ENCODE measurements around the gene OBI1.
"Not testable (repeated sequence)": the region's sequence is repeated elsewhere in the genome, so short reads cannot be mapped to it uniquely, and the experiment has no call there.

OBI1 gene

DNA sequence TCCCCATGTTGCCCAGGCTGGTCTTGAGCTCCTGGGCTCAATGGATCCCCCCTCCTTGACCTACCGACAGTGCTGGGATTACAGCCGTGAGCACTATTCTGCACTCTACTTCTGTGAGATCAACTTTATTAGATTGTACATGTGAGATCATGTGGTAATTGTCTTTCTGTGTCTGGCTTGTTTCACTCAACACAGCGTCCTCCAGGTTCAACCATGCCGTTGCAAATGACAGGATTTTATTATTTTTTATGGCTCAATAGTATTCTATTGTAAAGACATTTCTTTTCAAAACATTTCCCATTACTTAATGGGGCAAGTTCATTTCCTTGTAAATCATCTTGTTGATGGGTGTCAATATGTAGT, 1.5 kb upstream of the OBI1 start:
- Histone ChIP-seq H3K9me3 (ENCODE audit: low read length) (no peaks in the 10 kb centered on the region), H3K27me3 (ENCODE audit: control insufficient read depth in 1 of 2, insufficient read depth in 2 of 2, low read length in 2 of 2) (no peaks in the 10 kb centered on the region), H3K4me1 (ENCODE audit: insufficient read depth, low read length) (peaks cover 10% of the 10 kb centered on the region), H3K9ac (ENCODE audit: low read length) (no peak overlapping the region), H3K4me3 (ENCODE audit: low read depth in 1 of 2, low read length in 2 of 2) (peak overlapping the region in 1 of 2 donors; percentile 93), H3K36me3 (ENCODE audit: insufficient read depth, low read length) (no peaks in the 10 kb centered on the region), H3K27ac (ENCODE audit: low read depth, low read length) (no peak overlapping the region)

DNA sequence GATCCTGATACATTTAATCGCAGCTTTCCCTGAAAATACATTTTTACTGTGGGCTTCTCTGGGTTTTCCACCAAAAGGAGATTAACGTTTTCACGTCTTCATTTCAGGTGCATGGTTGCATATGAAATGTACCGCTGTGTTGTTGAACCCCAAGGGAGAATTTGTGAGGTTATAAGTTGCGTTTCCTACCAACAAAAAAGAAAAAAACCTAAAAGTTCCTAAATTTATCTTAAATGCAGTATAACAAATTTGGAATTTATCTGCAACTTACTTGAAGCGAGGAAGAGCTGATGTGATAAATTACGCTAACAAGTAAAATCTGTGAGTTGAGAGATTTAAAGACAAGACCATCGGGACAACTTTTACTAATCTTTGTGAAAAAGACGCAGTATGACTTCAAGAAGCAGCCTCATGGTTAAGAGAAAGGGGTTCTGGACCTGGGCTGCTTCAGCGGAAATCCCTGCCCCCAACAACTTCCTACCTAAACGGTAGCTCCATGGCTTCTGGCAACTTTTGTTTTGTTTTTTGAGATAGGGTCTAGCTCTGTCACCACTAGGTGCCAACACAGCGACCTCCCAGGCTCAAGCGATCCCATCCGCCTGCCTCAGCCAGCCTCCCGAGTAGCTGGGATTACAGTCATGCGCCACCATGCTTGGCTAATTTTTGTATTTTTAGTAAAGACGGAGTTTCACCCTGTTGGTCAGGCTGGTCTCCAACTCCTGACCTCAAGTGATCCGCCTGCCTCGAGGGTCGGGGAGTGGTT, 958 bp upstream of the OBI1 start:
- Histone ChIP-seq H3K36me3 (ENCODE audit: insufficient read depth, low read length) (no peaks in the 10 kb centered on the region), H3K9ac (ENCODE audit: low read length) (no peak overlapping the region), H3K27me3 (ENCODE audit: control insufficient read depth in 1 of 2, insufficient read depth in 2 of 2, low read length in 2 of 2) (no peaks in the 10 kb centered on the region), H3K4me1 (ENCODE audit: insufficient read depth, low read length) (peaks cover 10% of the 10 kb centered on the region), H3K4me3 (ENCODE audit: low read depth in 1 of 2, low read length in 2 of 2) (peak overlapping the region in 1 of 2 donors; percentile 93), H3K9me3 (ENCODE audit: low read length) (no peaks in the 10 kb centered on the region), H3K27ac (ENCODE audit: low read depth, low read length) (no peak overlapping the region)

GRCh38 chr13:78659450-78659730, 435 bp upstream of the OBI1 start:
- Histone ChIP-seq H3K27ac (ENCODE audit: low read depth, low read length) (no peak overlapping the region), H3K36me3 (ENCODE audit: insufficient read depth, low read length) (no peaks in the 10 kb centered on the region), H3K4me1 (ENCODE audit: insufficient read depth, low read length) (peaks cover 10% of the 10 kb centered on the region), H3K4me3 (ENCODE audit: low read depth in 1 of 2, low read length in 2 of 2) (peak overlapping the region; percentile 39 to 93), H3K9me3 (ENCODE audit: low read length) (no peaks in the 10 kb centered on the region), H3K27me3 (ENCODE audit: control insufficient read depth in 1 of 2, insufficient read depth in 2 of 2, low read length in 2 of 2) (no peaks in the 10 kb centered on the region), H3K9ac (ENCODE audit: low read length) (no peak overlapping the region)

DNA sequence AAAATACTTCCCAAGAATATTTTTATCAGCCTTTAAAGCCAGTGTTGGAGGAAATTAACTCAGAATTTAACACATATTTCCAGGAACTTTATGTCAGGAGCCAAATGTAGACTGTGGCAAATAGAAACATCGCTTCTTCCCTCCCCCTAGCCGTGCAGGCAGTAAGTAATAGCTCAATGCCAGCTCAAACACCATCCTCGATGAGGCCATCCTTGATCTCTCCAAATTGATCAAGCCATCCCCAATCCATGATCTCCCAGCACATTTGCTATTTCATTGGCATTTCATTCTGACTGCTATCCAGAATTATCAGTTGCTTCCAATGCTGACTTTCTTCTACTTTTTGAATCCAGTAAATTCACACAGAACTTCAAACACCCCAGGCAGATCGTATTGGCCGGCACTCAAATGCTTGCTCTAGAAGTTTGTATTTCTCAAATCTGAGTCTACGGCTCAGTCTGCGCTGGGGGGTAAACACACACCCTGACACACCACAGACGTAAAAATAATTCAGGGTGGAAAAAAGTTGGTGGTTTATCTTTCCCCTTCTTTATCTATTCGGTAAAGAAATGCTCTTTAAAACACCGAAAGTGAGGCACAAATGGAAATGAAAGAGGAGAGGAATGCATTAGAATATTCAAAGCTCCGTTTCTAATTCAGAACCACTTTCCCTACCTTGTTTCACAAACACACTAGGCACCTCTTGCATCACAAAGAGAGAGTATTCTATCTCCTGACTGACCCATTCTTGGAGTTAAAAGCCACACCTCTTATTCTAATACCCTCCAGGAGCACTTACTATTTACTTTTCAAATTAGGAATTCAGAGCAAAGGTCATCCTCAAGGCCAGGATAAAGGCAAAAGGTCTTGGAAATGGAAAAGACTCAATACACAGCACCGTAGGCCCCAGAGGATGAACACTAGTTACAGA, 991 bp downstream of the OBI1 start:
- peak overlapping the region; percentile 85 for H3K27ac ChIP-seq (ENCODE audit: low read depth, low read length)
- H3K27me3 ChIP-seq (ENCODE audit: control insufficient read depth in 1 of 2, insufficient read depth in 2 of 2, low read length in 2 of 2): no peaks in the 10 kb centered on the region
- peak overlapping the region; percentile 93 to 94 for H3K4me3 ChIP-seq (ENCODE audit: low read depth in 1 of 2, low read length in 2 of 2)
- H3K36me3 ChIP-seq (ENCODE audit: insufficient read depth, low read length): no peaks in the 10 kb centered on the region
- peak overlapping the region; percentile 74 for H3K9ac ChIP-seq (ENCODE audit: low read length)
- H3K9me3 ChIP-seq (ENCODE audit: low read length): no peaks in the 10 kb centered on the region
- H3K4me1 ChIP-seq (ENCODE audit: insufficient read depth, low read length): peaks cover 10% of the 10 kb centered on the region

DNA sequence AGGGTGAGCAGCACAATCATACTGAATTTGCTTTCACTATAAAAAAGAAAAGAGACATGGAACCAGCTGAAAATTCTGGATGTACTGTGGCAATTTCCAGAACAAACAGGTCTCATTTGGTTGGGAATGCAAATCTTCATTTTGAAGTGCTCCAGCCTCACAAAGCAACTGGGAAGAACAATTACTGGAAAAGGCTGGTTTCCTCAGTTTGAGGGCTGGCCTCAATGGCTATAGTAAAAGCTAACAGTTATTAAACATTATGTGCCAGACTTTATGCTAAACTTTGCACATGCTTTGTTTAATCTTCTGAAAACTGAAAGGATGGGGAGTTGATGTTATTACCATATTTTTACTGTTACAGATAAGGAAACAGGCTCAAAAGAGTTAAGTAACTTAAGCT, 3.0 kb downstream of the OBI1 start:
- no peaks in the 10 kb centered on the region for H3K27me3 ChIP-seq (ENCODE audit: control insufficient read depth in 1 of 2, insufficient read depth in 2 of 2, low read length in 2 of 2)
- H3K4me1 ChIP-seq (ENCODE audit: insufficient read depth, low read length): peaks cover 10% of the 10 kb centered on the region
- H3K9me3 ChIP-seq (ENCODE audit: low read length): no peaks in the 10 kb centered on the region
- no peaks in the 10 kb centered on the region for H3K36me3 ChIP-seq (ENCODE audit: insufficient read depth, low read length)
- H3K27ac ChIP-seq (ENCODE audit: low read depth, low read length): no peak overlapping the region
- H3K4me3 ChIP-seq (ENCODE audit: low read depth in 1 of 2, low read length in 2 of 2): no peak overlapping the region
- H3K9ac ChIP-seq (ENCODE audit: low read length): no peak overlapping the region

- Histone ChIP-seq H3K27ac (ENCODE audit: low read depth, low read length) (no peak overlapping the region), H3K27me3 (ENCODE audit: control insufficient read depth in 1 of 2, insufficient read depth in 2 of 2, low read length in 2 of 2) (no peaks in the 10 kb centered on the region), H3K4me1 (ENCODE audit: insufficient read depth, low read length) (peaks cover 10% of the 10 kb centered on the region), H3K36me3 (ENCODE audit: insufficient read depth, low read length) (no peaks in the 10 kb centered on the region), H3K4me3 (ENCODE audit: low read depth in 1 of 2, low read length in 2 of 2) (no peak overlapping the region), H3K9ac (ENCODE audit: low read length) (no peak overlapping the region), H3K9me3 (ENCODE audit: low read length) (no peaks in the 10 kb centered on the region)
These were observed 3.9 kb downstream of the OBI1 start for GRCh38 chr13:78655007-78655406.

DNA sequence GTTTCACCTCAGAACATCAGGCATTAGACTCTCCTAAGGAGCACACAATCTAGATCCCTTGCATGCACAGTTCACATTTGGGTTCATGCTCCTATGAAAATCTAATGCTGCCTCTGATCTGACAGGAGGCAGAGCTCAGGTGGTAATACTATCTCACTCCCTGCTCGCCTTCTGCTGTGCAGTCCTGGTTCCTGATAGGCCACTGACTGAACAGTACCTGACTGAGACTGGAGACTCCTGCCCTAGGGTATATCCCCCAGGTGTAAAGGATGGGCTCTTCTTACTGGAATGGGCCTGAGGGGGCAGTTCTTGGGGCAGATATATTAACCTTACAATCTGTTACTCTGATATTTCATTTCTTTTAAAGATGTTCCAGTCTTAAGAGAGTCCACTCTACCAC, 6.3 kb downstream of the OBI1 start:
- H3K4me1 ChIP-seq (ENCODE audit: insufficient read depth, low read length): peaks cover 4% of the 10 kb centered on the region
- no peak overlapping the region for H3K4me3 ChIP-seq (ENCODE audit: low read depth in 1 of 2, low read length in 2 of 2)
- no peak overlapping the region for H3K9ac ChIP-seq (ENCODE audit: low read length)
- no peaks in the 10 kb centered on the region for H3K9me3 ChIP-seq (ENCODE audit: low read length)
- H3K27ac ChIP-seq (ENCODE audit: low read depth, low read length): no peak overlapping the region
- no peaks in the 10 kb centered on the region for H3K27me3 ChIP-seq (ENCODE audit: control insufficient read depth in 1 of 2, insufficient read depth in 2 of 2, low read length in 2 of 2)
- no peaks in the 10 kb centered on the region for H3K36me3 ChIP-seq (ENCODE audit: insufficient read depth, low read length)

GRCh38 chr13:78650717-78651083, 8.3 kb downstream of the OBI1 start:
- Histone ChIP-seq H3K9ac (ENCODE audit: low read length) (no peak overlapping the region), H3K9me3 (ENCODE audit: low read length) (no peaks in the 10 kb centered on the region), H3K27ac (ENCODE audit: low read depth, low read length) (no peak overlapping the region), H3K4me1 (ENCODE audit: insufficient read depth, low read length) (no peaks in the 10 kb centered on the region), H3K36me3 (ENCODE audit: insufficient read depth, low read length) (no peaks in the 10 kb centered on the region), H3K27me3 (ENCODE audit: control insufficient read depth in 1 of 2, insufficient read depth in 2 of 2, low read length in 2 of 2) (no peaks in the 10 kb centered on the region), H3K4me3 (ENCODE audit: low read depth in 1 of 2, low read length in 2 of 2) (no peak overlapping the region)

DNA sequence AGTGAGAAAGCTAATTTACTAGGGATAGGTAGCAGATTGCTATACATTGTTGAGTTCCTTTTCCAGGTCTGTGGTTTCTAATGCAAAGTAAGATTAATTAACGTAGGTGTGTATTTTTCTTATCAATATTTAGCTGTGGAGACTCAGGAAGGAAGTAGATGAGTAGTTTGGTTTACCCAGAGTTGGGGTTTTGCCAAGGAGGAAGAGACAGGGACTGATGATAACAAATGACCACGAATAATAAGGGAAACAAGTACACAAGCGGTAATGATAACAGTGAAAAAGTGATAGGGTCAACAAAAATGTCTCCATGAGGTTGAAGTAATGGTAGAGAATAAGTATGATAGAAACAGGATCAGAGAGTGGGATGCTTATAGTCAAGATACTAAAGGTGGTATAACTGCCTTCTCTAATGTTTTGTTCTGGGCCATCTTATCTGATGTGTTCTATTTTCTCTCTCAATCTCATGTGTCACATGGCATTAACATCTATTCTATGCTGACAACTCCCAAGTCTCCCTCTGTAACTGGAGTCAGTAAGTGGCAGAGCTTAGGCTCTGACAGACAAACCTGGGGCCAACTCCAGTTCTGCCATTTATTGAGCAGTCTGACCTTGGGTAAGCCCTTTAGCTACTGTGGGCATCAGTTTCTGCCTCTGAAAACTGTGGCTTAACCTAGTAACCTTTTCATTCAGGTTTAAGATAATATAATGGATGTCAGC, 8.8 kb downstream of the OBI1 start:
- H3K27ac ChIP-seq (ENCODE audit: low read depth, low read length): no peak overlapping the region
- H3K4me3 ChIP-seq (ENCODE audit: low read depth in 1 of 2, low read length in 2 of 2): no peak overlapping the region
- H3K9ac ChIP-seq (ENCODE audit: low read length): no peak overlapping the region
- H3K27me3 ChIP-seq (ENCODE audit: control insufficient read depth in 1 of 2, insufficient read depth in 2 of 2, low read length in 2 of 2): no peaks in the 10 kb centered on the region
- H3K4me1 ChIP-seq (ENCODE audit: insufficient read depth, low read length): no peaks in the 10 kb centered on the region
- no peaks in the 10 kb centered on the region for H3K36me3 ChIP-seq (ENCODE audit: insufficient read depth, low read length)
- H3K9me3 ChIP-seq (ENCODE audit: low read length): no peaks in the 10 kb centered on the region

DNA sequence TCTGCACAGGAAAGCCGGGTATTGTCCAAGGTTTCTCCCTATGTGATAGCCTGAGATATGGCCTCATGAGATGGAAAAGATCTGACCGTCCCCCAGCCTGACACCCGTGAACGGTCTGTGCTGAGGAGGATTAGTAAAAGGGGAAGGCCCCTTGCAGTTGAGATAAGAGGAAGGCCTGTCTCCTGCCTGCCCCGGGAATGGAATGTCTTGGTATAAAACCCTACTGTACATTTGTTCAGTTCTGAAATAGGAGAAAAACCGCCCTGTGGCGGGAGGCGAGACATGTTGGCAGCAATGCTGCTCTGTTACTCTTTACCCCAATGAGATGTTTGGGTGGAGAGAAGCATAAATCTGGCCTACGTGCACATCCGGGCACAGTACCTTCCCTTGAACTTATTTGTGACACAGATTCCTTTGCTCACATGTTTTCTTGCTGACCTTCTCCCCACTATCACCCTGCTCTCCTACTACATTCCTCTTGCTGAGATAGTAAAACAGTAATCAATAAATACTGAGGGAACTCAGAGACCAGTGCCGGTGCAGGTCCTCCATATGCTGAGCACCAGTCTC, 11.8 kb downstream of the OBI1 start:
- H3K27ac ChIP-seq (ENCODE audit: low read depth, low read length); H3K9ac ChIP-seq (ENCODE audit: low read length); H3K9me3 ChIP-seq (ENCODE audit: low read length); H3K4me3 ChIP-seq (ENCODE audit: low read depth in 1 of 2, low read length in 2 of 2); H3K36me3 ChIP-seq (ENCODE audit: insufficient read depth, low read length); H3K4me1 ChIP-seq (ENCODE audit: insufficient read depth, low read length); H3K27me3 ChIP-seq (ENCODE audit: control insufficient read depth in 1 of 2, insufficient read depth in 2 of 2, low read length in 2 of 2): not testable (repeated sequence)

DNA sequence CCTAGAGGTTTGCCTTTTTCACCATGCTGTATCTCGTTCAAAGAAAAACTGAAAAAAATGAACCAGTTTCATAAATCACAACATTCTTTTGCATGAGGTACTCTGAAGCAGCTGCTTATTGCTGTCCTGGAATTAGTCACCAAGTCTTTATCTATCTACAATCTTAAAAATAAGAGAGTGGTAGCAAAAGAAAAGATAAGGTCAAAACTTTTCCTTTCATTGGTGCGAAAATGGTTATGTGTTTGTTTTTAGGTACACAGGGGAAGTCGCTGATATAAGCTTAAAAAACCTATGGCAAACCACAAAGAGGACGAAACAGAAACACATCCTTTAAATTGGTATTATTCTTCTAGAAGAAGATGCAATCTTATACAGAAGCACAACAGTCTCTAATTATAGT, 20.7 kb downstream of the OBI1 start:
- no peak overlapping the region for H3K27ac ChIP-seq (ENCODE audit: low read depth, low read length)
- H3K9ac ChIP-seq (ENCODE audit: low read length): no peak overlapping the region
- H3K27me3 ChIP-seq (ENCODE audit: control insufficient read depth in 1 of 2, insufficient read depth in 2 of 2, low read length in 2 of 2): no peaks in the 10 kb centered on the region
- no peak overlapping the region for H3K4me3 ChIP-seq (ENCODE audit: low read depth in 1 of 2, low read length in 2 of 2)
- H3K9me3 ChIP-seq (ENCODE audit: low read length): no peaks in the 10 kb centered on the region
- H3K36me3 ChIP-seq (ENCODE audit: insufficient read depth, low read length): peaks cover 26% of the 10 kb centered on the region
- no peaks in the 10 kb centered on the region for H3K4me1 ChIP-seq (ENCODE audit: insufficient read depth, low read length)

All from muscle layer of colon (tissue), 2 donors.